ENCODE measurements around the gene SERPINE1.
"Not testable (repeated sequence)": the region's sequence is repeated elsewhere in the genome, so short reads cannot be mapped to it uniquely, and the experiment has no call there.

GRCh38 chr7:101092266-101092905, 34.5 kb upstream of the SERPINE1 start:
- not testable (repeated sequence) for TF ChIP-seq CTCF (conservative IDR thresholded peaks at IDR 0.05 in 1 of 2, IDR thresholded peaks at IDR 0.05 in 1 of 2; ENCODE audit: low read depth in 1 of 2, low read length in 2 of 2); EZH2 (IDR thresholded peaks at IDR 0.05; ENCODE audit: low read length, missing control alignments)
